ENCODE data around the gene PPP4R2.

GRCh38 chr3:72950372-72950771 lies 46.2 kb upstream of the PPP4R2 start:
- TF ChIP-seq, protein P1, sequence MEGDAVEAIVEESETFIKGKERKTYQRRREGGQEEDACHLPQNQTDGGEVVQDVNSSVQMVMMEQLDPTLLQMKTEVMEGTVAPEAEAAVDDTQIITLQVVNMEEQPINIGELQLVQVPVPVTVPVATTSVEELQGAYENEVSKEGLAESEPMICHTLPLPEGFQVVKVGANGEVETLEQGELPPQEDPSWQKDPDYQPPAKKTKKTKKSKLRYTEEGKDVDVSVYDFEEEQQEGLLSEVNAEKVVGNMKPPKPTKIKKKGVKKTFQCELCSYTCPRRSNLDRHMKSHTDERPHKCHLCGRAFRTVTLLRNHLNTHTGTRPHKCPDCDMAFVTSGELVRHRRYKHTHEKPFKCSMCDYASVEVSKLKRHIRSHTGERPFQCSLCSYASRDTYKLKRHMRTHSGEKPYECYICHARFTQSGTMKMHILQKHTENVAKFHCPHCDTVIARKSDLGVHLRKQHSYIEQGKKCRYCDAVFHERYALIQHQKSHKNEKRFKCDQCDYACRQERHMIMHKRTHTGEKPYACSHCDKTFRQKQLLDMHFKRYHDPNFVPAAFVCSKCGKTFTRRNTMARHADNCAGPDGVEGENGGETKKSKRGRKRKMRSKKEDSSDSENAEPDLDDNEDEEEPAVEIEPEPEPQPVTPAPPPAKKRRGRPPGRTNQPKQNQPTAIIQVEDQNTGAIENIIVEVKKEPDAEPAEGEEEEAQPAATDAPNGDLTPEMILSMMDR (IDR thresholded peaks at IDR 0.05): no peak
- no peak for TF ChIP-seq POLR2AphosphoS5 (IDR thresholded peaks at IDR 0.05)
- TF ChIP-seq POLR2A (IDR thresholded peaks at IDR 0.05): no peak
- no peak for TF ChIP-seq EP300 (IDR thresholded peaks at IDR 0.05)

Data from gastroesophageal sphincter (tissue), 3 donors.